ENCODE measurements around the gene CD22. TPM values are rescaled to one million over a fixed set of nuclear protein-coding genes. Genes with fewer than 3 reads are reported as not detected.
"Not testable (repeated sequence)": the region's sequence is repeated elsewhere in the genome, so short reads cannot be mapped to it uniquely, and the experiment has no call there.

The CD22 gene
- total RNA-seq, 1 experiment from 2014 or later = not detected

- no peak for DNase-seq (ENCODE audit: extremely low read depth, low read depth)
Measured at GRCh38 chr19:35378356-35378755, 49.4 kb downstream of the CD22 start.

GRCh38 chr19:35379545-35379944 lies 50.6 kb downstream of the CD22 start:
- DNase-seq (ENCODE audit: extremely low read depth, low read depth) = not testable (repeated sequence)

GRCh38 chr19:35379992-35380391 lies 51.0 kb downstream of the CD22 start:
- DNase-seq (ENCODE audit: extremely low read depth, low read depth) = no peak

GRCh38 chr19:35380450-35381124 lies 51.6 kb downstream of the CD22 start:
- no peak for DNase-seq (ENCODE audit: extremely low read depth, low read depth)

GRCh38 chr19:35381318-35381717 lies 52.3 kb downstream of the CD22 start:
- no peak for DNase-seq (ENCODE audit: extremely low read depth, low read depth)

- DNase-seq (ENCODE audit: extremely low read depth, low read depth) = no peak
Measured at GRCh38 chr19:35381926-35382325, 52.9 kb downstream of the CD22 start.

DNA sequence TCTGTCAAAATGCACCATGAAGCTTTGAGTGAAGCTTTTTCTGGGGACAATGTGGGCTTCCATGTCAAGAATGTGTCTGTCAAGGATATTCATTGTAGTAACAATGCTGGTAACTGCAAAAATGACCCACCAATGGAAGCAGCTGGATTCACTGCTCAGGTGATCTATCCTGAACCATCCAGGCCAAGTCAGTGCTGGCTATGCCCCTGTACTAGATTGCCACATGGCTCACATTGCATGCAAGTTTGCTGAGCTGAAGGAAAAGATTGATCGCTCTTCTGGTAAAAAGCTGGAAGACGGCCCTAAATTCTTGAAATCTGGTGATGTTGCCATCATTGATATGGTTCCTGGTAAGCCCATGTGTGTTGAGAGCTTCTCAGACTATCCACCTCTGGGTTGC lies 54.5 kb downstream of the CD22 start:
- no peak for DNase-seq (ENCODE audit: extremely low read depth, low read depth)

DNA sequence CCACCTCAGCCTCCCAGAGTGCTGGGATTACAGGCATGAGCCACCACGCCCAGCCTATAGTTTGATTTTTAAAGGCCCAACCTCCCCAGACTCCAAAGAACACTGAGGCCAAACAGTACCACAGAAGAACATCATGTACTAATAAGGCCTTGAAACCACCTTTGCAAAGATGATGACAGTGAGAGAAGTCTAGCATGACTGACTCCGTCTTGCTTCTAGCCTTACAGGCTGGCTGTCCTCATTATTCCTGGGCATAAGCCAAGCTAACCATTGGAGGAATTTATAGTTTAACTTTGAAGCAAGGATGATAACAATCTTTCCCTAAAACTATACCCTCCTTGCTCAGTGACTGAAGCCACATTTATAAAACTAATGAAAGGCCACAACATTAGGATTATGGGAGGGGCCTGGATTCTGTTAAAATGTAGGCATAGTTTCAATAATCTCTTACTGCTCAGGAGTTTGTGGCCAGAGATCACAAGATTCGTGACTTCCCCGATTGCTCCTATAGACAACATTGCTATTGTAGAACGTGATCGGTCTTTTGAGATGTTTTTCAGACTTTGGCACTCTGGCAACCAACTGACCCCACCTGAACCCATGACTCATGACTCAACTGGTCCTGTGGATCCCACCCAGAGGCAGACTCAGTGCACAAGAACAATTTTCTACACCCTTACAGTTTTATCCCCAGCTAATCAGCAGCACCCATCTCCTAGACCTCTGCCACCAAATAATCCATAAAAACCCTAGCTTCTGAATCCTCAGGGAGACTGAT lies 59.5 kb downstream of the CD22 start:
- no peak for DNase-seq (ENCODE audit: extremely low read depth, low read depth)

GRCh38 chr19:35389192-35389861 lies 60.3 kb downstream of the CD22 start:
- DNase-seq (ENCODE audit: extremely low read depth, low read depth) = no peak

- no peak for DNase-seq (ENCODE audit: extremely low read depth, low read depth)
Measured at GRCh38 chr19:35392742-35393715, 64.0 kb downstream of the CD22 start.

- no peak for DNase-seq (ENCODE audit: extremely low read depth, low read depth)
Measured at GRCh38 chr19:35395382-35396199, 66.6 kb downstream of the CD22 start.

DNA sequence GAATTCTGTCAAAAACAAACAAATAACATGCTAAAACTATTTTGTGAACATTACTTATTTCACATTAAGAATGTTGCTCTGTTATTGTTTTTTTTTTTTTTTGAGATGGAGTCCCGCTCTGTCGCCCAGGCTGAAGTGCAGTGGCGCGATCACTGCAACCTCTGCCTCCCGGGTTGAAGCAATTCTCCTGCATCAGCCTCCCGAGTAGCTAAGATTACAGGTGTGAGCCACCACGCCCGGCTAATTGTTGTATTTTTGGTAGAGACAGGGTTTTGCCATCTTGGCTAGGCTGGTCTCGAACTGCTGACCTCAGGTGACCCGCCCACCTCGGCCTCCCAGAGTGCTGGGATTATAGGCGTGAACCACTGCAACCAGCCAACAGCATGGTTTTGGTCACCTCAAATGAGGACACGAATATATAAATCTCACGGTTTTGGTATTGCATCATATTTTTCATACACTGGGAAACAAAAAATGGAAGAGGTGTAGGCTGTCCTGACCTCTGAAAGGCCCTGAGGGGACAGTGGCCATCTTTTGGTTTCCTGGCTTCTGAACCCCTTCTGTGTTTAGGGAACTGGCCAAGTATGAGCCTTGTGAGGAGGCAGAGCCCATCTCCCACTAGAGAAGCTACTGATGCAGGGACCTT lies 67.4 kb downstream of the CD22 start:
- DNase-seq (ENCODE audit: extremely low read depth, low read depth) = no peak

Other genes starting within 250 kb of the CD22 start
- not detected in 2 replicates for gene FXYD3, start 213.4 kb upstream of the CD22 start, total RNA-seq (2014; rRNA removed; shearing (Covaris generic))
- gene LGI4, start 194.1 kb upstream of the CD22 start, total RNA-seq (2014; rRNA removed; shearing (Covaris generic)) = 0.12 TPM in 1 of 2 replicates, not detected in the other
- gene FXYD1, start 190.4 kb upstream of the CD22 start, total RNA-seq (2014; rRNA removed; shearing (Covaris generic)) = not detected in 2 replicates
- not detected in 2 replicates for gene FXYD7, start 185.9 kb upstream of the CD22 start, total RNA-seq (2014; rRNA removed; shearing (Covaris generic))
- 104 TPM in 2 replicates for gene FXYD5, start 174.5 kb upstream of the CD22 start, total RNA-seq (2014; rRNA removed; shearing (Covaris generic))
- gene FAM187B, start 100.4 kb upstream of the CD22 start, total RNA-seq (2014; rRNA removed; shearing (Covaris generic)) = not detected in 2 replicates
- gene LSR, start 80.2 kb upstream of the CD22 start, total RNA-seq (2014; rRNA removed; shearing (Covaris generic)) = 0.10 and 0.63 TPM in 2 replicates
- gene USF2, start 60.2 kb upstream of the CD22 start, total RNA-seq (2014; rRNA removed; shearing (Covaris generic)) = 42.8 and 43.9 TPM in 2 replicates
- gene HAMP, start 46.7 kb upstream of the CD22 start, total RNA-seq (2014; rRNA removed; shearing (Covaris generic)) = not detected in 2 replicates
- gene MAG, start 37.0 kb upstream of the CD22 start, total RNA-seq (2014; rRNA removed; shearing (Covaris generic)) = not detected in 2 replicates
- not detected in 2 replicates for gene FFAR1, start 18.7 kb downstream of the CD22 start, total RNA-seq (2014; rRNA removed; shearing (Covaris generic))
- not detected in 2 replicates for gene FFAR3, start 29.3 kb downstream of the CD22 start, total RNA-seq (2014; rRNA removed; shearing (Covaris generic))
- not detected in 2 replicates for gene GPR42, start 41.9 kb downstream of the CD22 start, total RNA-seq (2014; rRNA removed; shearing (Covaris generic))
- gene FFAR2, start 119.1 kb downstream of the CD22 start, total RNA-seq (2014; rRNA removed; shearing (Covaris generic)) = not detected in 2 replicates
- not detected in 2 replicates for gene KRTDAP, start 161.3 kb downstream of the CD22 start, total RNA-seq (2014; rRNA removed; shearing (Covaris generic))
- 0.40 TPM in 1 of 2 replicates, not detected in the other for gene DMKN, start 184.5 kb downstream of the CD22 start, total RNA-seq (2014; rRNA removed; shearing (Covaris generic))
- not detected in 2 replicates for gene SBSN, start 199.1 kb downstream of the CD22 start, total RNA-seq (2014; rRNA removed; shearing (Covaris generic))
- gene GAPDHS, start 204.3 kb downstream of the CD22 start, total RNA-seq (2014; rRNA removed; shearing (Covaris generic)) = not detected in 2 replicates
- gene TMEM147, start 216.4 kb downstream of the CD22 start, total RNA-seq (2014; rRNA removed; shearing (Covaris generic)) = 231 and 277 TPM in 2 replicates
- gene ATP4A, start 234.5 kb downstream of the CD22 start, total RNA-seq (2014; rRNA removed; shearing (Covaris generic)) = not detected in 2 replicates

Measured in NCI-H460 (cell line).